Measurements from ENCODE around the gene ATP4B.

ATP4B gene

DNA sequence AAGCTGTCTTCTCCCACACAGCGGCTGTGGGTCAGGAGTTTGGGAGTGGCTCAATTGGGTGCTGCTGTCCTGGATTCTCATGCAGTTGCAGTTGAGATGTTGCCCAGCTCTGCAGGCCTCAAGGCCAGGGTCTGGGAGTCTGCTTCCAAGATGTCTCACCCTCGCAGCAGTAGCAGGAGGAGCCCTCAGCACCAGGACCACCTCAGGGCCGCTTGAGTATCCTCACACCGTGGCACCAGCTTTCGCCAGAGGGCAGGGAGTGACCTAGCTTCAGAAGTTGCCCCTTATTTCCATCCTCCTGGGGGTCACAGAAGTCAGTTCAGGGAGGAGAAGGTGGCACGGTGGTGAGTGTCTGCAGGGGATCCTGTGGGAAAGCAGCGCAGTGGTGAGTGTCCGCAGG is 52.5 kb downstream of the ATP4B start:
- no peak for DNase-seq

DNA sequence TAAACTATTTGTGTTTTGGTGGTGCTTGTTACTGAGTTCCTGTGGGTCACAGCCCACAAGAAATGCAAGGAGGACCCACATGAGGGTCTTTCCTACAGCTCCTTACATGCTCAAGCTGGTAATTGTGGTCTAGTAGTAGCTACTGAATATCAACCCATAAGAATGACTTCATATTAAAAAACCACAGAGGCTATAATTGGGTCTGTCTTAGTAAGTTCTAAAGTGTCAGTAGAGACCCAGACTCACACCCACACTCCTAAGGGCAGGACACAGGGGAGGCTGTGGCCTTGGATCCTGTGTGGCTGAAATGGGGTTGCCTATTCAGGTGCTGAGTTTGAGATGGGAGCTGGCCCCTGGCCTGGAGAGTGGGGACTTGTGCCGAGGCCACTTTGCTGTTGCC is 53.8 kb downstream of the ATP4B start:
- DNase-seq: no peak

DNA sequence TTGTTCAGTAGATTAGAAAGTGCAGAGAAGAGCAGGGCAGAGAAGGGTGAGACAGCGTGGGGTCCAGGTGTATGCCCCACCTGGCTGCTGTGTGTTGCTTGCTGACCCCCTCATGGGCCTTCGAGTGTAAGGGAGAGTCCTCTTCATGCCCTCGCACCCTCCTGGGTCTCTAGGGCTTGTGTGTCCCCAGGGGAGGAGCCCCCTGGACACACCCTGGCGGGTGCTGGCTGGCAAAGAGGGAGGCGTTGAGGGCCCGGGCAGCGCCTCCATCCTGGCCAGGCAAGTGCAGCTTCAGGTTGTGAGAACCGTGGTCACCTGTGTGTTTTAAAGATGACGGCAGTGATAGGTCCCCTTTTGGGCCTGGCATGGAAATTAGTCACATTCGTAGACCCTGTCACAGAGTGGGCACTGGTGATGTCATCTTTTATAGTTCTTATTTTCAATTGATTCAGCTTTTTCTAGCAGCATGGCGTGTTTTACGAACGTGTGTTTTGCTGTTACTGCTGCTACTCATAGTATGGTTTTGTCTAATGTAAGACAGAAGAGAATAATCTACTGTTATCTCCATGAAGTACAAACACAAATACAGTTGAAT is 54.8 kb downstream of the ATP4B start:
- DNase-seq: no peak

DNA sequence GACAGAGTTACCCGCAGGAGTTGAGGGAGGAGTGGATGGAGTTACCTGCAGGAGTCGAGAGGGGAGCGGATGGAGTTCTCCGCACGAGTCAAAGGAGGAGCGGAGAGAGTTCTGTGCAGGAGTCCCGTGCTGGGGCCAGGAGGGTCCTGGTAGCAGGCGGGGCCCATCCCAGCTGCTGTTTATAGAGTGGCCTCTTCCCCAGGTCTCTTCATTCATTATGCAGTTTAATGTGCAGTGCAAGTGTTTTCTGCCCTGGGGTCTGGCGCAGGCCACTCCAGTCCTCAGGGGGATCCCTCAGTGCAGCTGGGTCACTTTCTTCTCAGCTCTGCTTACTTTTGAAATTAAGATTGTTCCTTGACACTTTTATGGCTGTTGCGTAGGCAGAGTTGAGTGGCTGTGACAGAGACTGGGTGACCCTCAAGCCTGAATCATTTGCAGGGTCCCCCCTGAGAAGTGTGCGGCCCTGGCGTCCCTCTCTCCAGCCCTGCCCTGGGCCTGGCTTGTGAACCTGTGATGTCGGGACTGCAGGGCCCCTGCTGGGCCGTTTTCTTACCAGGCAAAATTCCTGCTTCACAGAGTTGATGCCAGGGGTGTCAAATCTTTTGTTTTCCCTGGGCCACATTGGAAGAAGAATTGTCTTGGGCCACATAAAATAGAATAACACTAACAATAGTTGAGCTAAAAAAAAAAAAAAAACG is 55.6 kb downstream of the ATP4B start:
- no peak for DNase-seq

DNA sequence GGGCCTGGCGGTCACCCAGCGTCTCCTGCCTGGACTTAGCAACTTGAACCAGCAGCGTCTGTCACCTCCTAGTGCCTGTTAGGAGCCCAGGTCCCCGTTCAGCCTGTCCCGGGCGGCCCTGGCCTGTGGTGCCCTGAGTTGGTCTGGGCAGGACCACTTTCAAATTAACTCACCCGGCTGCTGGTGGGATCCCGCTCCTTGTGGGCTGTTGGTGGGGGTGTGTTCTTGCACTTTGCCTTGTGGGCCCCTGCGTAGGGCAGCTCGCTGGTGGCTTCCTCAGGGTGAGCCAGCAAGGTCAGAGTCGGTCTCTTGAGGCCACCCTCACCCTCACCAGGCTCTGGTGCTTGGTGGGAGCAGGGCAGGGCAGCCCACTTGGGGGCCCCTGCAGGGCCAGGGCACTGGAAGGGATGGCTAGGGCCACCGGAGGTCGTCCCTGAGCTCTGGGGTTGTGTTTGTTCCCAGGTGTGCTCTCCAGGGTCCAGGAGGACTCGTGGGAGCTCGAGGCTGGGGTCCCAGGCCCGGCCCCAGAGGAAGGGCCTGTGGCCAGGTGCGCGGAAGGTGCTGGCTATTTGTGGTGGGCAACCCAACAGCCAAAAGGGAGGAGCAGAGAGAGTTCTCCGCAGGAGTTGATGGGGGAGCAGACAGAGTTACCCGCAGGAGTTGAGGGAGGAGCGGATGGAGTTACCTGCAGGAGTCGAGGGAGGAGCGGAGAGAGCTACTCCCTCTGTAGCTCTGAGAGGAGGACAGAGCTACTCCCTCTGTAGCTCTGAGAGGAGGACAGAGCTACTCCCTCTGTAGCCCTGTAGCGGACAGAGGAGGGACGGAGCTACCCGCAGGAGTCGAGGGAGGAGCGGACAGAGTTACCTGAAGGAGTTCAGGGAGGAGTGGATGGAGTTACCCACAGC is 56.6 kb downstream of the ATP4B start:
- no peak for DNase-seq

DNA sequence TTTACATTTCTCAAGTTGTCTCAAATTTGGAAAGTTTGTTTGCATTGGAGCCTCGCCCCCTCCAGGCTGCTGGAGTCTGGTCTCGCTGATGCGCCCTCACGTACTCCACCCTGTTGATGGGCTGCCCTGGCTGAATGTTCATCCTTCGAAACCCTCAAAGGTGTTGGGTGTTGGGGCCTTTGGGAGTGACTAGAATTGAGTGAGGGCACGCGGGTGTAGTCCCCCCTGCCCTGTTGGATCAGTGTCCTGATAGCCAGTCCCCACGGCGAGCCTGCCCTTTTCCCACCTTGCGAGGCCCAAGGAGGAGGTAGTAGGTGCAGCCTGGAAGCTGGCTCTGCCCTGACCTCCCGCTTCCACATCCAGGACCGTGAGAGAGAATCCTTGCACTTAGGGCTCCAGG is 58.6 kb downstream of the ATP4B start:
- DNase-seq: no peak

Data from activated CD4-positive, alpha-beta T cell treated with anti-CD3 and anti-CD28 coated beads for 1 hour (primary cell).